AML-193 (cell line): Measurements from ENCODE around the gene RFC4.
"Not testable (repeated sequence)": the region's sequence is repeated elsewhere in the genome, so short reads cannot be mapped to it uniquely, and the experiment has no call there.

ENCODE experiments used
- DNase-seq, 2 experiments: peaks; one replicate each; lab custom pipeline; 2025; lab: John Stamatoyannopoulos, UW

RFC4 gene, protein sequence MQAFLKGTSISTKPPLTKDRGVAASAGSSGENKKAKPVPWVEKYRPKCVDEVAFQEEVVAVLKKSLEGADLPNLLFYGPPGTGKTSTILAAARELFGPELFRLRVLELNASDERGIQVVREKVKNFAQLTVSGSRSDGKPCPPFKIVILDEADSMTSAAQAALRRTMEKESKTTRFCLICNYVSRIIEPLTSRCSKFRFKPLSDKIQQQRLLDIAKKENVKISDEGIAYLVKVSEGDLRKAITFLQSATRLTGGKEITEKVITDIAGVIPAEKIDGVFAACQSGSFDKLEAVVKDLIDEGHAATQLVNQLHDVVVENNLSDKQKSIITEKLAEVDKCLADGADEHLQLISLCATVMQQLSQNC

DNA sequence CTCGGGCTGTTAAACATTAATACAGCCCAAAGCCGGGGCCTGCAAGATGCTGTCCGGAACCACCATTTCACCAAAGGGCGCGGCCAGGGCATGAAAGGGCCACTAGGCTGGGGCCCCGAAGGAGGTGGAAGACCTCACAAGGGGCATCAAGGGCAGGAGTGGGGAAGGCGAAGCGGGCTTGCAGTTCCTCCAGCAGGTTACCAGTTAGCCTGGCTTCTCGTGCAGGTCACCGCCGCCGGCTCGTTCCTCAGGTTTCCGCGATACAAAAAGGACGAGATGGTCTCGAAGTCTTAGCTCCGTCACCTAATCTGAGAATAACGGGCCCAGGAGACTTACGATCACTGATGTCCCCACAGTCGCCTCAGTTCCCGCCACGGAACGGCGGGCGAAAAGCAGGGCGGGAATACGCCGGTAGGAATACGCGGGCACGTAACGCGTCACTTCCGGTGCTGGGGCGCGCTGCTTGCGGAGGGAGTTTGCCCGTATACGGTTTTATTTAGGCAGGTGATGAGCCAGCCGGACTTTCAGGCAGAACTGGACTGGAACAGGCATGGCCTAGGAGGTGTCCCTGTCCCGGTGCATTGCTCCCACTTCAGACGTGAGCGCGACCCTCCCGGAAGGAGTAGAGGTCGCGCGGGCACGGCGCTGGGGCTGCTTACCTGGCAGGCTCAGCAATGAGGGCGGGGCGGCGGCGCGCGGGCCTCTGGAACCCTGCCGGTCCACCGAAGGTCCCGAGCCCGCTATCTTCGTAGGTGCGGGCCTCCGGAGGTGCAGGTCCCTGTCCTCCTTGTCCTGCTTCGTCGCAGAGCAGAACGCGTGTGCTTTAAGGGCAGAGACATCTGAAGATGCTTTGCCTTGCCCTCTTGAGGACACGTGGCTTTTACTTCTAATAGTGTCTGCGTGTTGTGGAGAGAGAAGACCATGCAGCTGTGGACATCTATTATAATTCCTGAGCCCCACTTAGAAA, at the start of gene RFC4:
Gene RFC4, minus strand, starts transcription at position 394 of the 967 bp plus-strand sequence. CDS start 1,769 bp downstream, outside the sequence.
- peak; percentile 86 to 87 for DNase-seq

DNA sequence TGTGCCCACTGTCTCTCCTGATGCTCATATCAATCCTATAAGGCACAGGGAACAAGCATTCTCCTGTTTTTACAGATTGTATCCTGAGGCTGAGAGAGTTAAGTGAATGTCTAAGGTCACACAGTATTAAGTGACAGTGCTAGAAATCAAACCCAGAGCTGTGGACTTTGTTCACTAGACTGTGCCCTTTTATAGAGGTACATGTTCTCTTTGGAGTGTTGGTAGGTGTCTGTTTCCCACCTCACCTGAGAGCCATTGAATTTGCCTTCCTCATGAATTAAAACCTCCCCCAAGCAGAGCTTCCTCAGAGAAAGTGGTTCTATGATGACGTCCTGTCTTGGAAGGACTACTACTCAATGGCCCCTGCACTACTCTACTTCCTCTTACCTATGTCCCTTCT, 48.7 kb upstream of the RFC4 start:
- no peak for DNase-seq

DNA sequence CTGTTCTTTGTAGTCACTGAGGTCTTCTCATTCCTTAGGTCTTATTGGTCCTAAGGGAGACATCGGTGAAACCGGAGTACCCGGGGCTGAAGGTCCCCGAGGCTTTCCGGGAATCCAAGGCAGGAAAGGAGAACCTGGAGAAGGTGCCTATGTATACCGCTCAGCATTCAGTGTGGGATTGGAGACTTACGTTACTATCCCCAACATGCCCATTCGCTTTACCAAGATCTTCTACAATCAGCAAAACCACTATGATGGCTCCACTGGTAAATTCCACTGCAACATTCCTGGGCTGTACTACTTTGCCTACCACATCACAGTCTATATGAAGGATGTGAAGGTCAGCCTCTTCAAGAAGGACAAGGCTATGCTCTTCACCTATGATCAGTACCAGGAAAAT, 47.9 kb upstream of the RFC4 start:
- no peak for DNase-seq

DNA sequence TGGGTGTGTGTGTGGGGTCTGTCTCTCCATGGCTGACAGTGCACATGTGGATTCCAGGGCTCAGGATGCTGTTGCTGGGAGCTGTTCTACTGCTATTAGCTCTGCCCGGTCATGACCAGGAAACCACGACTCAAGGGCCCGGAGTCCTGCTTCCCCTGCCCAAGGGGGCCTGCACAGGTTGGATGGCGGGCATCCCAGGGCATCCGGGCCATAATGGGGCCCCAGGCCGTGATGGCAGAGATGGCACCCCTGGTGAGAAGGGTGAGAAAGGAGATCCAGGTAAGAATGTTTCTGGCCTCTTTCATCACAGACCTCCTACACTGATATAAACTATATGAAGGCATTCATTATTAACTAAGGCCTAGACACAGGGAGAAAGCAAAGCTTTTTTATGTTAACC, 46.7 kb upstream of the RFC4 start:
- DNase-seq: no peak

DNA sequence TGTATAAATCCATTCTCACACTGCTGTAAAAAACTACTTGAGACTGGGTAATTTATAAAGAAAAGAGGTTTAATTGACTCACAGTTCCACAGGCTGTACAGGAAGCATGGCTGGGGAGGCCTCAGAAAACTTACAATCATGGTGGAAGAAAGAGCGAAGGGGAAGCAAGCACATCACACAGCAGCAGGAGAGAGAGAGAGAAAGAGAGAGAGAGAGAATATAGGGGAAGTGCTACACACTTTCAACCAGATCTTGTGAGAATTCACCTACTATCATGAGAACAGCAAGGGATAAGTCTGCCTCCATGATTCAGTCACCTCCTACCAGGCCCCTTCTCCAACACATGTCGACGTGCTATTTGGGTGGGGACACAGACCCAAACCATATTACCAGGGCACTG, 45.6 kb upstream of the RFC4 start:
- DNase-seq: not testable (repeated sequence)

DNA sequence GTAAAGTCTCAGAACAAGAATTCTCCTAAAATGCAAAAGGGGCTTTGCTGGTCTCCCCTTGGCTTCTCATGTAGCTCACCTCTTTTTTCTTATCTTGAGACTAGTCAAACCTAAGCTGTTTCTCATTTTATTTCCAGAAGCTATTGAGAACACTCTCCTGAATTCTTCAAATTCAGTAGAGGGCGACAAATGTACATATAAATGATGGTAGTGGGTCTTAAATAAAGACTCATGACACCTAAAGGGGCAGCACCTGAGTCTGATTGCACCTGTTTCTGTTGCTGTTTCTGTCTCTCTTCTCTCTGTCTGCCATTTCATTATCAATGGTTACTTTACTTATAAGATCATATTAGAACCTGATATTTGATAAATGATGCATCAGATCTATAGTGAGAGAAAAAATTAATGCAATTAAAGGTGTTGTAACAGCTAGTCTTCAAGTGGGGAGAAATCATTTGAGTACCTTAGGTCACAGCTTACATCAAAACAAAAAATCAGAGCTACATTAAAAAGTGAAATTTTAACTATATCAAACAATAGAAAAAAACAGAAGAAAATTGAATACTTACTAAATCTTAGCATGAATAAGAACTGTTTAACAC, 43.2 kb upstream of the RFC4 start:
- peak; percentile 45 to 50 for DNase-seq

DNA sequence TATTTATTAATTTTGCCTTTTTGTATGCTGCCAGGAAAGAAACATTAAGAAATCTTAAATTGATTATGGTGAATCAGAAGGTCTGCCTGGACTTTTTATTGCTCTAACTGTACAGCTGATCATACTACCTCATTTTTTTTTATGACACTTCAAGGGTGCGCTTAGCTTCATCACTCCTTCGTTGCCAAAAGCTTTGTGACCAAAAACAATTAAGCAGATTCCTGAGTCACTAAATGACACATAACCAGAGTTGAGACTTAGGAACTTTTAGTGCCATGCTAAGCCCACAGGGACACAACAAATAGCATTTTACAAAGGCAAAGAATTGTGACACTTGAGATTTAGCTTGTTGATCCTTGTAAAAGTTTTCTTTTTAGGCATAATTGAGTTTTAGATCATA, 41.2 kb upstream of the RFC4 start:
- no peak for DNase-seq

DNA sequence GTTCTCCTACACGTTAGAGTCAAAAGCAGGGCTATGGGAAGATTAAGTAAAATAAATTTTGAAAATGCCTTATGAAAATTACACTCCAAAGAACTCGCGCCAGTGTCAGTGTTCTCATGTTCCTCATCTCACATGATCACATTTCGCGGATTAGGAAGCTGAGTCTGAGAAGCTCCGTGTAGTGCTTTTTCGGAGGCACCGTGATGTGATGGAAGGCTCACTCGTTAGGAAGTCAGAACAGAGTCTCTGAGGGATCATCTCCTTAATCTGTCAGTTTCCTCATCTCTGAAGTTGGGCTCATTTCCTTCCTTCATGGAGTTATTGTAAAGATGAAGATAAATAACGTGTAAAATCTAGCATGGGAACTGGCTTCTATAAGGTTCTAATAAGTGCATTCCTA, 39.5 kb upstream of the RFC4 start:
- no peak for DNase-seq

DNA sequence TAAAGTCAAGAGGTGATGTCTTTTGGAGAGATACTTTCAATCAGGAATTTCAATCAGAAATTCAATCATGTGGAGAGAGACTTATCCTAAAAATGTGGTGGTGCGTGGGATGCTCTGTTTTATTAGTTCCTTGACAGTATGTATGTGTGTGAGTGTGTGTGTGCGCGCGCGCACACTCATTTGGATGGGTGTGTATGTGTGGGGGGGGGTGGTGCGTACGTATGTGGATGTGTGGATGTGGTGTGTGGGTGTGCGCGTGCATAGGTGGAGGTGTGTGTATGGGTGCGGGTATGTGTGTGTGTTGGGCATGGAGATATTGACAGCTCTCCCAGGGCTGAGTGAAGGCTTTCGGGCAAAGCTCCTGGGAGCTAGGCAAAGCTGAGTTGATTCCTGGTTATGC, 38.6 kb upstream of the RFC4 start:
- DNase-seq: no peak

DNA sequence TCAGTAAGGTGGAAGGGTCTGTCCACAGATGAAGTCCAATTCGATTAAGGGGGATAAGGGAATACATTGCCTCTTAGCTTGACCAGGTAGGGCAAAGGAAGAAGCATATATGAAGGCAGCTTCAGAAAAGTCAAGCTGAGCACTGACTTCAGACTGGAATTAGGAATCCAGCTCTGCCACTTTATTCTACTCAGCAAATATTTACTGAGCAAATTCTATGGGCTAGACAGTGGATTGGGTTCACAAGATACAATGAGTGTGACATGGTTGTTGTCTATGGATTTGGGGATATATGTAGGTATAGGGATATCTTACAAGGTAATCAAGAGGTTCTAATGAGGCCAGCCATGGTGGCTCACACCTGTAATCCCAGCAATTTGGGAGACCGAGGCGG, 36.8 kb upstream of the RFC4 start:
- no peak for DNase-seq

DNA sequence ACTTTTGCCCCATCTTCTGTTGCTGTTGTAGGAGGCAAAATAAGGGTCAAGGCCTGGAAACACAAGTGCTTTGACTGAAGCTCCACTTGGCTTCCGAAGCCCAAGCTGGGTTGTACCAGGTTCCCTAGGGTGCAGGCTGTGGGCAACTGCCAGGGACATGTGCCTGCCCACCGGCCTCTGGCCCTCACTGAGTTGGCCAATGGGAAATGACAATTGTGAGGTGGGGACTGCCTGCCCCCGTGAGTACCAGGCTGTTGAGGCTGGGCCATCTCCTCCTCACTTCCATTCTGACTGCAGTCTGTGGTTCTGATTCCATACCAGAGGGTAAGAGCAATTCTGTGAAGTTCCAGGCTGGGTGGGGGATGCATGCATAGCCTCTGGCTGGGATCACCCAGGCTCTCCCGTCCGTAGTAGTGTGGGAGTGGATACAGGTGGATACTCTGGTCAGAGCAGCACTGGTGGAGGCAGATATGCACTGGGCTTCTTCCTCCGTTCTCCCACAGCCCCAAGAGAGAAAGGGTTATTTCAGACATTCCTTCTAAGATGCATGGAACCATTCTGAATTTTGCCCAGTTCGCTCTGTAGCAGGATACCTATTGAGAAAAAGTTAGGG, 36.2 kb upstream of the RFC4 start, which contains the start of gene ADIPOQ:
Gene ADIPOQ, plus strand, starts transcription at position 285 of the 613 bp plus-strand sequence. CDS start 10,349 bp downstream, outside the sequence.
- DNase-seq: no peak

DNA sequence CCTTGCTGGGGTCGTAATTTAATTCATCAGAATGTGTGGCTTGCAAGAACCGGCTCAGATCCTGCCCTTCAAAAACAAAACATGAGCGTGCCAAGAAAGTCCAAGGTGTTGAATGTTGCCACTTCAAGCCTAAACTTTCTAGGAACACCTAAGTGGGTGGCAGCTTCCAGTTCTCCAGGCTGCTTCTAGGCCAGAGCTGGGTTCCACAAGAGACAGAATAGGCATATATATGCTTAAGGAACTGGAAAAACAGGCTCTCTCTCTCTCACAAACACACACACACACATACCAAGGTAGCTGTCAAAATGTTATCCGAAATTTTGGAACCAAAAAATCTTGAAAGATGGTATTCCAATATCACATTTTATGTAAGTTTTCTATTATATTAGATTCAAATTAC, 35.3 kb upstream of the RFC4 start:
- DNase-seq: no peak

DNA sequence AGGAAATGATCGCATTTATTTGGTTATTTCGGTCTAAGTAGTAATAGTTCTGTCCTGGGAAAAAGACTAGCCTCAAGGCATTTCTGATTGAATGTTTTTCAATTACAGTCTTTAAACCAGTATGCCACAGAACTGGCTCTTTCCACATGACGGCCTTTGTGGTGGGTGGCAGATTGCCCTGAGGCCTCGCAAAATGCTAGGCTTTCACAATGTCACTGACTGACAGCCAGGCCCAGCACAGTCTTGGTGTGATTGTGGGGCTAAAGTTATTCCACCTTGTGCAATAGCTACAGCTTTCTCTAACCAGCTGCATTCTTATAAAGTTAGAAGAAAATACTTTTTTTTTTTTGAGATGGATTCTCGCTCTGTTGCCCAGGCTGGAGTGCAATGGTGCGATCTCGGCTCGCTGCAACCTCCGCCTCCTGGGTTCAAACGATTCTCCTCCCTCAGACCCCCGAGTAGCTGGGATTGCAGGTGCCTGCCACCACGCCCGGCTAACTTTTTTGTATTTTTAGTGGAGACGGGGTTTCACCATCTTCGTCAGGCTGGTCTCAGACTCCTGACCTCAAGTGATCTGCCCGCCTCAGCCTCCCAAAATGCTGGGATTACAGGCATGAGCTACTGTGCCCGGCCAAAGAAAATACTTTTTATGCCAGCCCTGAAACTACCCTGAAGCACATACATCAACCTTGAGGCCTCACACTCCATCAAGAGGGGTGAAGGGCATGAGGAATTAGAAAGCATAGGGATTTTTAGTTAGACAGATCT, 33.8 kb upstream of the RFC4 start:
- peak; percentile 96 to 97 for DNase-seq

DNA sequence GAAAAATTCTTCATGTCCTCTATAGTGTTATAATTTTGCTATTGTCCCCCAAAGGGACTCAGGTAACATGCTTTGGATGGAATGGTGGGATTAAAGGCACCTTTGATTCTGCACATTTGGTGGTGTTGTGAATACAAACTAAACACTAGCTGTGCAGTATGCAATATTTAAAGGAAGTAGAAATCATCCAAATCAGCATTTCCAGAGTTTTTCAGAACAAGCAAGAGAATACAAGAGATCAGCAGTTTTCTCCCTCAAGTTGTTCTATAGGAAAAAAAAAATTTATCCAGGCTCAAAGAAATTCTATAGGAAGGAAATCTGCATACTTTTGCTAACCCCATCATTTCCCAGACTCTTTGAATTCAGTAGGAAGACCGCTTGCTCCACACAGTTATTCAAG, 26.0 kb upstream of the RFC4 start:
- DNase-seq: no peak

DNA sequence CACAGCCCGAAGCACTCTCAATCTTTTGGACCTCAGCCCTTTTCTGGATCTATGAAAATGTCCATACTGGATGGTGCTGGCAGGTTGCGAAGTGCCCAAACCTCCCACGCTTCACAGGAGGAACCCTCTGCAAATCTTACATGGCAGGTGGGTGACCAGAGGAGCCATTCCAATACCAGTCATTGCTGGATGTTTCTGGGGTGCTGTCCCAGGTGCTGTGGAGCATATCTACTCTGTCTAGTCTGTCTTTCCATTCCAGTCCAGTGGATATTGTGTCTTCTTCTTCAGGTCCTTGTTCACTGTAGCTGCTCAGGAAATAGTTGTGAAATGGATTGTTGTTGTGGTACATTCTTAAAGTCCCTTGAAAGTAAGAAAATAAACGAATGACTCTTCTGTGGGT, 25.5 kb upstream of the RFC4 start:
- DNase-seq: no peak

DNA sequence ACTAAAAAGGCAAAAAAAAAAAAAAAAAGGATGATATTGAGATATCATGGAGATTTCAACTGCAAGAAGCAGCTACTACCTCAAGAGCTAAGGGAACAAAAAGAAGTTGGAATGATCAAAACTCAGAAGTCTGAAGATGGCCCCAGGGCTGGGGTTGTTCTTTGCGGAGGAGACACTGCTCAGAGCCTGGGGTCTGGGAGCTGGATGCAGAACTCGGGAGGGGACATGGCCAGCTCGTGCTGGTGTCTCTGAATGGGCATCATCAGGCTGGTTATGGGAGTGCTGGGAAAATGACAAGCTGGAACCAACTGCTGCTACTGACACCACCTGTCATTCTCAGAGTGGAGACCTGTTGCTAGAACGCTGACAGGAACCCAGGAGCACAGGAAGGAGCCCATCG, 22.1 kb upstream of the RFC4 start:
- no peak for DNase-seq

DNA sequence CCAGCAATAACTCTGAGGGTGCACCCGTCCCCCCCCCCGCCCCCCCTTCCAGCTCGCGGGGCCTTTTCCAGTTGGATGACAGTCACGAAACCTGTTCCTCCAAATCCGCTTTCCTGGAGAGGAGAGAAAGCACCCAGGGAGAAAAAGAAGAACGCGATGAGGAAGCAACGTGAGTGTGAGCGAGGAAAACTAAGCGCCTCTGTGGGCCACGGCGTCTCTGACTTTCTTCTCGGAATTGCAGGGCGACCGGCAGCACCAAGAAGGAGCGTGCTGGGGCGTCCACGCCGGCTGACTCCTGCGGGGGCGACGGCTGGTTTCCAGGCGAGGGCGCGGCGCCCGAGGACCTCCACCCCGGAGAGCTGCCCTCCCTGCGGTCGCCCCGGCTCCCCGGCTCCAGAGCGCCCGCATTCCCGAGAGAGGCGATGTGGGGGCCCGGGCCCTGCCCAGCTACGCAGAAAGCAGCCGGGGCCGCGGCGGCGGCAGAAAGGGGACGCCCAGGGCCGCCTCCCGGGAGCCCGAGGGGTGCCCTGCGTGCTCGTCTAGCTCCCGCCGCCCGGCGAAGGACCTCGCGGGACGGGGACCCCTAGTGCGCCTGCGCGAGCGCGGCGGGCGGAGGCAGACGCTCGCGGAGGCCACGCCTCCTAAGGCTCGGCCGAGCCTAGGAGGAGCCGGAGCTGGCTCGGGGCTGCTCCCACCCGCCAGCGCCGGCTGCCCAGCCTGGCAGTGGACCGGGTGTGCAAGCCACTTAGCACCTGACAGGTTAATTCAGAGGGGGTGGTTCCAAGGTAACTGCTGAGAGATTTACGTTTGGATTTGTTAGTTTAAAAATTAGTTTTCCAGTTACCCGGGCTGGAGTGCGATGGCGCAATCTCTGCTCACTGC, 20.9 kb upstream of the RFC4 start:
- peak; percentile 86 to 92 for DNase-seq

DNA sequence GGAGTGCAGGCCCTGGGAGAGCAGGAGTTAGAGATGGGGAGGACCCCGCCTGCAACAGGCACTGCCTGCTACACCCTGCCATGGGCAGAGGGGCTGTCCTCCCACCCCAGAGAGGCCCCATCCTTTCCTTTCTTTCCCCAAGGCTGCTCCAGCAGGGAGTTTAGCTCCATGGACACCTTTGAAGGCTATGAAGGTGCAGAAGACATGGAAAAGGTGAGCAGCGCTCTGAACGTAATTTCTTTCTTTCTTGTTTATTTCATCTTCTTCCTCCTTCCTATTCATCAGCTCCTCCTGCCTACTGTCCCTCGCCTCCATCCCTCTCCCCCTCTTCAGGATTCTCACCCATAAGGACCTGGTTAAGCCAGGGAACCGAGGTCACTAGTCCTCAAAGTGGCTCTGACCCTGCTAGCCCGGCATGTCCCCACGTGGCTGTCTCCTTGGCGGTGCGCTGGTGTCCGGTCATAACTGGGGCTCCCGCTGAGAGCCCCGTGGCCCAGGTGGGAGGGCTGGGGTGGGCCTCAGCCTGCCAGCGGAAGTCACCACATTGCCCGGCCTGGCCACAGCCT, 20.2 kb upstream of the RFC4 start:
- no peak for DNase-seq

DNA sequence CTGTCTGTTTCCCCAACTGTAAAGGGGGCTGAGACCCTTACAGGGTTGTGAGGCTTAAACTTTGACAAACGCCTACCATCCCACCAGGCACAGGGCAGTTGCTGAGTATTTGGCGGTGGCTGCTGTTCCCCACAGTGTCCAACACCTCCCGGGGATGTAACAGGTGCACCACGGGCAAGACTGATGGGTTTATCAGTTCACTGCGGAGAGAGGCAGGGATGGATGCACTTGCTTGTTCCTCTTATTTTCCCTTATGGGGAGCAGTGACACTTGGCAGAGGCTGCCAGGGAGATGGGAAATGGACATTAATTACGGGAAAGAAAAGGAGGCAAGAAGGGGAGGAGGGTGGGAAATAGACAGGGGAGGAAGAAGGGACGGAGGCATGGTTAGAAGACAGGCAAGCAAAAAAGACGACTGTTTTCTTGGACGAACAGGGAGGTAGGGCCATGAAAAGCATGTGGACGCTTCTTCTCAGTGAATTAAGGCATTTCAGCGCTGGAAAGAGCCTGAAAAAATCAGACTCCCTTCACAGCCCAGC, 19.7 kb upstream of the RFC4 start:
- DNase-seq: no peak
